Measurements from ENCODE around the gene BMI1. TPM values are rescaled to one million over a fixed set of nuclear protein-coding genes. Genes with fewer than 3 reads are reported as not detected.

BMI1 gene
- total and polyA plus RNA-seq, 2 donors (not counting 1 experiment from before 2014, with no cell fraction given) = 30.6 to 41.6 TPM

GRCh38 chr10:22341190-22341925 lies 20.5 kb downstream of the BMI1 start:
- Histone ChIP-seq H2AFZ (ENCODE audit: low read length) (peak overlapping the region; percentile 72), H3K9me3 (ENCODE audit: control insufficient read depth, insufficient read depth, low read depth, low read length) (no peaks in the 10 kb centered on the region), H3K4me3 (replicated peaks in 1 of 4; ENCODE audit: control extremely low read depth in 1 of 4, insufficient read depth in 1 of 4, low read depth in 3 of 4, low read length in 4 of 4) (peak overlapping the region; percentile 58 to 75 (median 72)), H3K4me2 (ENCODE audit: extremely low read depth, insufficient read depth, low read length) (peak overlapping the region; percentile 96), H3K9ac (ENCODE audit: insufficient read depth, low read length) (peak overlapping the region; percentile 98), H4K20me1 (ENCODE audit: control insufficient read depth, extremely low read depth, insufficient read depth, low read length) (no peaks in the 10 kb centered on the region), H3K4me1 (ENCODE audit: control insufficient read depth, extremely low read depth, insufficient read depth, low read length) (peaks cover 4% of the 10 kb centered on the region), H3K27me3 (ENCODE audit: control insufficient read depth, insufficient read depth, low read length) (peaks cover 69% of the 10 kb centered on the region), H3K36me3 (ENCODE audit: control insufficient read depth, insufficient read depth, low read length) (no peaks in the 10 kb centered on the region), H3K79me2 (ENCODE audit: control insufficient read depth, insufficient read depth, low read length) (no peaks in the 10 kb centered on the region), H3K27ac (ENCODE audit: insufficient read depth, low read length) (peak overlapping the region; percentile 86)
- peak in 1 of 2 donors; percentile 47 for DNase-seq (ENCODE audit: low read depth in 2 of 2)
- peak; percentile 85 for TF ChIP-seq EZH2 (IDR thresholded peaks at IDR 0.05; ENCODE audit: low read length, missing control alignments)
- TF ChIP-seq, protein P1, sequence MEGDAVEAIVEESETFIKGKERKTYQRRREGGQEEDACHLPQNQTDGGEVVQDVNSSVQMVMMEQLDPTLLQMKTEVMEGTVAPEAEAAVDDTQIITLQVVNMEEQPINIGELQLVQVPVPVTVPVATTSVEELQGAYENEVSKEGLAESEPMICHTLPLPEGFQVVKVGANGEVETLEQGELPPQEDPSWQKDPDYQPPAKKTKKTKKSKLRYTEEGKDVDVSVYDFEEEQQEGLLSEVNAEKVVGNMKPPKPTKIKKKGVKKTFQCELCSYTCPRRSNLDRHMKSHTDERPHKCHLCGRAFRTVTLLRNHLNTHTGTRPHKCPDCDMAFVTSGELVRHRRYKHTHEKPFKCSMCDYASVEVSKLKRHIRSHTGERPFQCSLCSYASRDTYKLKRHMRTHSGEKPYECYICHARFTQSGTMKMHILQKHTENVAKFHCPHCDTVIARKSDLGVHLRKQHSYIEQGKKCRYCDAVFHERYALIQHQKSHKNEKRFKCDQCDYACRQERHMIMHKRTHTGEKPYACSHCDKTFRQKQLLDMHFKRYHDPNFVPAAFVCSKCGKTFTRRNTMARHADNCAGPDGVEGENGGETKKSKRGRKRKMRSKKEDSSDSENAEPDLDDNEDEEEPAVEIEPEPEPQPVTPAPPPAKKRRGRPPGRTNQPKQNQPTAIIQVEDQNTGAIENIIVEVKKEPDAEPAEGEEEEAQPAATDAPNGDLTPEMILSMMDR (conservative IDR thresholded peaks at IDR 0.05 in 1 of 2, IDR thresholded peaks at IDR 0.05 in 1 of 2; ENCODE audit: low read depth in 1 of 2, low read length in 2 of 2) = no peak

DNA sequence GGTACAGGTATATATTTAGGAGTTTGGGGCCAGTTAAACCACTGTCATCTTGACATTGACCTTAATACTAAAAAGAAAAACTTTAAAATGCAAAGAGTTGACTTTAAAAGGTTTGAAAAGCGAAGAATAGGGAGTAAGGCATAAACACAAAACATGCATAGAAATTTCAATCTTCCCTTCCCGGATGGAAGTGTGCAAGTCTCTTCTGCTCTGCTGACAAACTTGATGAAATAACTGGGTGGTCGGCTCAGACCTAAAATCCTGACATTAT lies 21.0 kb downstream of the BMI1 start:
- H3K9me3 ChIP-seq (ENCODE audit: control insufficient read depth, insufficient read depth, low read depth, low read length) = no peaks in the 10 kb centered on the region
- no peaks in the 10 kb centered on the region for H3K36me3 ChIP-seq (ENCODE audit: control insufficient read depth, insufficient read depth, low read length)
- H3K27me3 ChIP-seq (ENCODE audit: control insufficient read depth, insufficient read depth, low read length) = peaks cover 68% of the 10 kb centered on the region
- no peak overlapping the region for H2AFZ ChIP-seq (ENCODE audit: low read length)
- peaks cover 4% of the 10 kb centered on the region for H3K4me1 ChIP-seq (ENCODE audit: control insufficient read depth, extremely low read depth, insufficient read depth, low read length)
- no peak overlapping the region for H3K4me2 ChIP-seq (ENCODE audit: extremely low read depth, insufficient read depth, low read length)
- H3K9ac ChIP-seq (ENCODE audit: insufficient read depth, low read length) = no peak overlapping the region
- H4K20me1 ChIP-seq (ENCODE audit: control insufficient read depth, extremely low read depth, insufficient read depth, low read length) = no peaks in the 10 kb centered on the region
- no peak for TF ChIP-seq EZH2 (IDR thresholded peaks at IDR 0.05; ENCODE audit: low read length, missing control alignments)
- TF ChIP-seq, protein P1 (conservative IDR thresholded peaks at IDR 0.05 in 1 of 2, IDR thresholded peaks at IDR 0.05 in 1 of 2; ENCODE audit: low read depth in 1 of 2, low read length in 2 of 2) = no peak
- no peaks in the 10 kb centered on the region for H3K79me2 ChIP-seq (ENCODE audit: control insufficient read depth, insufficient read depth, low read length)
- no peak overlapping the region for H3K27ac ChIP-seq (ENCODE audit: insufficient read depth, low read length)
- no peak for DNase-seq (ENCODE audit: low read depth in 2 of 2)
- no peak overlapping the region for H3K4me3 ChIP-seq (replicated peaks in 1 of 4; ENCODE audit: control extremely low read depth in 1 of 4, insufficient read depth in 1 of 4, low read depth in 3 of 4, low read length in 4 of 4)

GRCh38 chr10:22342421-22342820 lies 21.5 kb downstream of the BMI1 start:
- H3K27me3 ChIP-seq (ENCODE audit: control insufficient read depth, insufficient read depth, low read length) = peaks cover 66% of the 10 kb centered on the region
- no peak overlapping the region for H2AFZ ChIP-seq (ENCODE audit: low read length)
- TF ChIP-seq, protein P1 (conservative IDR thresholded peaks at IDR 0.05 in 1 of 2, IDR thresholded peaks at IDR 0.05 in 1 of 2; ENCODE audit: low read depth in 1 of 2, low read length in 2 of 2) = no peak
- TF ChIP-seq EZH2 (IDR thresholded peaks at IDR 0.05; ENCODE audit: low read length, missing control alignments) = peak; percentile 21
- no peaks in the 10 kb centered on the region for H3K36me3 ChIP-seq (ENCODE audit: control insufficient read depth, insufficient read depth, low read length)
- H3K4me1 ChIP-seq (ENCODE audit: control insufficient read depth, extremely low read depth, insufficient read depth, low read length) = peaks cover 4% of the 10 kb centered on the region
- H3K79me2 ChIP-seq (ENCODE audit: control insufficient read depth, insufficient read depth, low read length) = no peaks in the 10 kb centered on the region
- no peak overlapping the region for H3K9ac ChIP-seq (ENCODE audit: insufficient read depth, low read length)
- H3K4me2 ChIP-seq (ENCODE audit: extremely low read depth, insufficient read depth, low read length) = no peak overlapping the region
- DNase-seq (ENCODE audit: low read depth in 2 of 2) = no peak
- H3K4me3 ChIP-seq (replicated peaks in 1 of 4; ENCODE audit: control extremely low read depth in 1 of 4, insufficient read depth in 1 of 4, low read depth in 3 of 4, low read length in 4 of 4) = no peak overlapping the region
- H4K20me1 ChIP-seq (ENCODE audit: control insufficient read depth, extremely low read depth, insufficient read depth, low read length) = no peaks in the 10 kb centered on the region
- H3K9me3 ChIP-seq (ENCODE audit: control insufficient read depth, insufficient read depth, low read depth, low read length) = no peaks in the 10 kb centered on the region
- no peak overlapping the region for H3K27ac ChIP-seq (ENCODE audit: insufficient read depth, low read length)
